Bronchus fibroblast of lung (primary cell): ENCODE measurements around the gene MYO7A. TPM values are rescaled to one million over a fixed set of nuclear protein-coding genes. Genes with fewer than 3 reads are reported as not detected.

Source experiments
- total RNA-seq: library from RNA; depleted of rRNA; stranded (reverse); fragments of >200 nt; gene quantifications from 2 replicates; pipeline ENCODE4 v1.2.3, GENCODE V29; 2015

The MYO7A gene
- 0.15 TPM in 1 of 2 replicates, not detected in the other for total RNA-seq

GRCh38 chr11:77127920-77128691 is at the start of gene MYO7A:
MYO7A (plus strand) TSS chr11:77128246; CDS start chr11:77130635, 2,389 bp downstream.

DNA sequence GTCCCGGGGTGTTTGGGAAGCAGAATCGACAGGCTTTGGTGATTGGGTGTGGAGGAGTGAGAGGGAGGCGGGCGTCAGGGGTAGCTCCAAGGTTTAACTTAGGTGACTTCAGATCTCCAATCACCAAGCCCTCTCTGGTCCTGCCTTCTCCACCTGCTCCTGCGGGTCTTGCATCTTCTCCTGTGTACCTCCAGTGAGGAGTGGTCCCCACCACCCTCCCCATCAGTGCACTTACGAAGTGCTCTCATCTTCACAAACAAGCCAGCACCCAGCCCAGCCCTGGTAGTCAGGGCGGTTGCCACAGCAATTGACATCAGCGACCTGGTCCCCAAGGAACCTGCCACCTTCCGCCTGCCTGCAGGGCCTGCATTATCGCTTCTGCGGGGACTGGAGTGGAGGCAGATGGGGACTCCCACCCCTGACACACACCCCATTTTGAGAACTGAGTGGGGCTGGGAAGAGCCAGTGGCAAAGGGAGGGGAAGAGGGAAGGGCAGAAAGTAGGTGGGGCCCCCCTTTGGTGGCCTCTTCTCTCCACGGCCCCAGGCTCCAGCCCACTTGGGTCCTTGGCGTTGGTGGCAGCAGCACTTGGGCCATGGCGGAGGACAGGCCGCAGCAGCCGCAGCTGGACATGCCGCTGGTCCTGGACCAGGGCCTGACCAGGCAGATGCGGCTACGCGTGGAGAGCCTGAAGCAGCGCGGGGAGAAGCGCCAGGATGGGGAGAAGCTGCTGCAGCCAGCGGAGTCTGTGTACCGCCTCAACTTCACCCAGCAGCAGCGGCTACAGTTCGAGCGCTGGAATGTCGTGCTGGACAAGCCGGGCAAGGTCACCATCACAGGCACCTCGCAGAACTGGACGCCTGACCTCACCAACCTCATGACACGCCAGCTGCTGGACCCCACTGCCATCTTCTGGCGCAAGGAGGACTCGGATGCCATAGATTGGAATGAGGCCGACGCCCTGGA is 25.5 kb upstream of the MYO7A start, which contains the start of gene OMP:
OMP (plus strand) TSS at position 595 of the 965 bp plus-strand sequence; CDS start at position 595, 0 bp downstream.

Other genes with a start within 250 kb of the MYO7A start
- gene B3GNT6, start 93.8 kb upstream of the MYO7A start, total RNA-seq, result not detected in 2 replicates
- gene CAPN5, start 61.3 kb upstream of the MYO7A start, total RNA-seq, result 11.3 and 12.4 TPM in 2 replicates
- 2.9 TPM in 1 of 2 replicates, not detected in the other for gene OMP, start 25.4 kb upstream of the MYO7A start, total RNA-seq
- not detected in 2 replicates for gene GDPD4, start 173.4 kb downstream of the MYO7A start, total RNA-seq